Body of pancreas (tissue), 4 donors: ENCODE measurements around the gene JCAD. TPM values are rescaled to one million over a fixed set of nuclear protein-coding genes. Genes with fewer than 3 reads are reported as not detected.
"Not testable (repeated sequence)": the region's sequence is repeated elsewhere in the genome, so short reads cannot be mapped to it uniquely, and the experiment has no call there.

Source experiments
- ATAC-seq: fragments of 150-250 bp; one replicate; pipeline ENCODE4 v1.9.1; 2016
- DNase-seq, 4 donors: peaks; one replicate each; pipeline ENCODE4 v3.0.0-alpha.2; 2019
- H3K27ac ChIP-seq, 4 donors: fragments of 200-600 bp; sonication (generic); 1 replicate in 3 of 4; 2 replicates in 1 of 4; pipeline versions ENCODE4 v1.5.1 to v1.6.1; 2016 to 2019; ENCODE audit warnings: mild to moderate bottlenecking in 1 of 4, mixed read lengths in 1 of 4, moderate library complexity in 1 of 4
- H3K27me3 ChIP-seq, 2 donors: fragments of 200-600 bp; sonication (generic); one replicate each; pipeline ENCODE4 v1.6.0; 2016; ENCODE audit warnings: mild to moderate bottlenecking in 1 of 2
- H3K36me3 ChIP-seq, 2 donors: fragments of 200-600 bp; sonication (generic); replicated peaks in 1 of 2; 2 replicates each; pipeline ENCODE4 v1.5.1; 2016; ENCODE audit warnings: low read depth in 2 of 2; ENCODE audit not compliant: insufficient read depth in 1 of 2
- H3K4me1 ChIP-seq: fragments of 200-600 bp; sonication (generic); one replicate; pipeline ENCODE4 v1.6.0; 2016
- H3K4me3 ChIP-seq, 2 donors: fragments of 200-600 bp; sonication (generic); 1 replicate in 1 of 2; 2 replicates in 1 of 2; pipeline ENCODE4 v1.5.1; 2016 to 2019
- H3K9me3 ChIP-seq, 3 donors: fragments of 200-600 bp; sonication (generic); 1 replicate in 2 of 3; 2 replicates in 1 of 3; pipeline ENCODE4 v1.5.1; 2016
- POLR2A ChIP-seq, 3 donors: fragments of 450-650 bp; IDR thresholded peaks; one replicate each; pipeline ENCODE4 v1.6.1; 2016; ENCODE audit warnings: antibody characterized with exemption in 3 of 3, mild to moderate bottlenecking in 2 of 3
- WGBS, 2 donors: methylation state at CpG; one replicate each; pipeline ENCODE4 v1.1.5; 2017; 5-methylcytosine and 5-hydroxymethylcytosine counted together
- intact Hi-C: fragments of 100-400 bp; cut with DNase I; formaldehyde crosslinking; loops from one replicate; pipeline ENCODE4 v1.15.1; 2023
- total RNA-seq, 2 donors: library from RNA; depleted of rRNA; stranded (reverse); fragments of >200 nt; gene quantifications; one replicate each; pipeline ENCODE4 v1.1.0, GENCODE V29; 2016
- TF ChIP-seq, protein P1 (sequence below), 7 experiments: fragments of 450-650 bp in 4 of 7; fragments of 200-600 bp in 3 of 7; sonication (generic) in 3 of 7; IDR thresholded peaks; one replicate each; pipeline ENCODE4 v1.5.1; 2016 to 2019; ENCODE audit warnings: antibody characterized with exemption in 7 of 7

The JCAD gene
- total RNA-seq, 2 donors from 2014 or later = 15.3 to 22.4 TPM

GRCh38 chr10:30011396-30011795, 48.0 kb downstream of the JCAD start:
- intact Hi-C loops = no loop called here
- H3K27me3 ChIP-seq = no peaks in the 10 kb centered on the region
- DNase-seq = no peak
- no peak for ATAC-seq
- peaks cover 9% of the 10 kb centered on the region for H3K4me1 ChIP-seq
- H3K27ac ChIP-seq = no peak overlapping the region
- 65 to 66% methylated on average over 8 of the region's 8 CpGs for WGBS, 2 donors
- H3K36me3 ChIP-seq = no peaks in the 10 kb centered on the region
- H3K9me3 ChIP-seq = no peaks in the 10 kb centered on the region
- TF ChIP-seq, protein P1, sequence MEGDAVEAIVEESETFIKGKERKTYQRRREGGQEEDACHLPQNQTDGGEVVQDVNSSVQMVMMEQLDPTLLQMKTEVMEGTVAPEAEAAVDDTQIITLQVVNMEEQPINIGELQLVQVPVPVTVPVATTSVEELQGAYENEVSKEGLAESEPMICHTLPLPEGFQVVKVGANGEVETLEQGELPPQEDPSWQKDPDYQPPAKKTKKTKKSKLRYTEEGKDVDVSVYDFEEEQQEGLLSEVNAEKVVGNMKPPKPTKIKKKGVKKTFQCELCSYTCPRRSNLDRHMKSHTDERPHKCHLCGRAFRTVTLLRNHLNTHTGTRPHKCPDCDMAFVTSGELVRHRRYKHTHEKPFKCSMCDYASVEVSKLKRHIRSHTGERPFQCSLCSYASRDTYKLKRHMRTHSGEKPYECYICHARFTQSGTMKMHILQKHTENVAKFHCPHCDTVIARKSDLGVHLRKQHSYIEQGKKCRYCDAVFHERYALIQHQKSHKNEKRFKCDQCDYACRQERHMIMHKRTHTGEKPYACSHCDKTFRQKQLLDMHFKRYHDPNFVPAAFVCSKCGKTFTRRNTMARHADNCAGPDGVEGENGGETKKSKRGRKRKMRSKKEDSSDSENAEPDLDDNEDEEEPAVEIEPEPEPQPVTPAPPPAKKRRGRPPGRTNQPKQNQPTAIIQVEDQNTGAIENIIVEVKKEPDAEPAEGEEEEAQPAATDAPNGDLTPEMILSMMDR (IDR thresholded peaks at IDR 0.05) = no peak
- TF ChIP-seq POLR2A (IDR thresholded peaks at IDR 0.05) = no peak
- no peak overlapping the region for H3K4me3 ChIP-seq

DNA sequence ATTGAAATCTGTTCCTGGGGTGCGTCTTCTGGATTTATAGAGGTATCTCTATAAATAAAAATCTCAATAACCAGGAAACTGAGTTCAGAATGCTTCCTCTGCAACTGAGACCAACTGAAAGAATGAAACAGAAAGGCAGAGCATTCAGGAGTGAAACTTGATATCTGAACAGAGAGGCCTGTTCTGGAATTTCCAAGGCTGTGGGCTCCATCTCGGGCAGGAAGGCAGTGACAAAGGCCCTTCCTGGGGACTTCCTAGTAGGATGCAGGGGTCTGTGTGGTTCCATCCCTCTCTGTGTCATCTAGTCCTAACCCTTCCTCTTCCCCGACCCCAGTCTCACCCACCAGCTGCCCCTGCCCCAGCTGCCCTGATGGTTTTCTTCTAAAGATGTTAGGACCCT, 52.0 kb downstream of the JCAD start:
- no peaks in the 10 kb centered on the region for H3K36me3 ChIP-seq
- no peak overlapping the region for H3K27ac ChIP-seq
- H3K4me3 ChIP-seq = no peak overlapping the region
- no peaks in the 10 kb centered on the region for H3K27me3 ChIP-seq
- no peak for TF ChIP-seq POLR2A (IDR thresholded peaks at IDR 0.05)
- TF ChIP-seq, protein P1 (IDR thresholded peaks at IDR 0.05) = no peak
- no peaks in the 10 kb centered on the region for H3K9me3 ChIP-seq
- intact Hi-C loops = no loop called here
- 43 to 64% methylated on average over 3 of the region's 3 CpGs for WGBS, 2 donors
- ATAC-seq (no peak), DNase-seq (no peak)
- H3K4me1 ChIP-seq = peaks cover 4% of the 10 kb centered on the region

DNA sequence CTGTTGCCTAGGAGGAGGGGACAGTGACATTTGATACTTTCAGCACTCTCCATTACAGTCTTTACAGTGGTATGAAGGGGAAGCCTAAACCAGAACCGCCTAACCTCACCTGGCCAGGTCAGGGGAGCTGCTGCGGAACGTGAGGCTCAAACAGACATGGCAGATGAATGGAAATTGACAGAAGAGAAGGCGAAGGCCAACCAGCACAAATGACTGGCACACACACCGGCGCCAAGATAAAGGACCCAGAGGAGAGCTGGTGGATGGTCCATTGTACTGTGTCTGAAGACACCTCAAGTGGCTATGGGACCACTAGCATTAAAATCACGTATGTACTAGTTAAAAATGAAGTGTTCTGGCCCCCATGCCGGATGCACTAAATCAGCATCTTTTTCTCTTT, 53.0 kb downstream of the JCAD start:
- Histone ChIP-seq H3K4me1 (peaks cover 10% of the 10 kb centered on the region), H3K27me3 (no peaks in the 10 kb centered on the region), H3K9me3 (no peaks in the 10 kb centered on the region), H3K36me3 (no peaks in the 10 kb centered on the region), H3K4me3 (no peak overlapping the region), H3K27ac (no peak overlapping the region)
- intact Hi-C loops = no loop called here
- TF ChIP-seq, protein P1 (IDR thresholded peaks at IDR 0.05) = no peak
- no peak for TF ChIP-seq POLR2A (IDR thresholded peaks at IDR 0.05)
- 67 to 73% methylated on average over 8 of the region's 8 CpGs for WGBS, 2 donors
- no peak for DNase-seq
- ATAC-seq = no peak

GRCh38 chr10:30005116-30005515, 54.3 kb downstream of the JCAD start:
- ATAC-seq, intact Hi-C loops, H3K27ac ChIP-seq, H3K9me3 ChIP-seq, H3K27me3 ChIP-seq, DNase-seq, H3K36me3 ChIP-seq, H3K4me3 ChIP-seq: not testable (repeated sequence)
- peaks cover 19% of the 10 kb centered on the region for H3K4me1 ChIP-seq
- WGBS, 2 donors = 16 to 26% methylated on average over 1 of the region's 1 CpG

DNA sequence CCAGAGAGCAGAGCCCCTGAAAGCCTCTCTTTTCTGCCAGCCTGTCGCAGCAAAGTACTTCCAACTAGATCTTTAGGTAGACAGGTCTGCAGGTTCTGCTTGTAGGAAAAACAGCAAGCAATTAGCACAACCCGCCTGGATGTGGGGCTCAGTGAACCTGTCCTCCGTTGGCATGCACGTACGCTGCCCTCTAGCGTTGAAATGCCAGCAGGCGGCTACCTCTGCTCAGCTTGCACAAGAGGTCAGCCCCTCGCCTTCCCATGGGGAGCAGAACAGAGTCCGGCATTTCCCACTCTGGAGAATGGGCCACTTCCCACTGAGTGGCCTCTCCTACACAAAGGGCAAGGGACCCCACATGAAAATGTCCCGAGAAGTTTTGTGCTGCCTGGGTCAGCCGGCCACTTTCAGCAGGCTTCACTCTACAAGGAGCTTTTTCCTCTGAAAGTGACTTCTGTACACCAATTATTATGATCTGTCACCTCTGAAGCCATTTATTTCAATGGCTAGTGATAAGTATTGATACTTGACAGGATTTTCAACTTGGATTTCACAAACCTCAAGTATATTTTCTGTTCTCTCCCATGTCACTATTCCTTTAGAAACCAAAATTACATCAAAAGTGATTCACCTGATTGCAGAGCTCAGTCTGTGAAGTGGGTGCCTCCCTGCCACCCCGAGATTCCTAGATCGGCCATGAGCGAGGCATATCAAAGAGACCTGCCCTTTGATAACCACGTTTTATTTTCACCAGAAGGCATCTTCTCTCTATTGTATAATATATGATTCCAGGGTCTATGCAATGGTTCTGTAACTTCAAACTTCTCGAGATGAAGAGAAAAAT, 56.7 kb downstream of the JCAD start:
- ATAC-seq (peak; percentile 88), DNase-seq (peak; percentile 80 to 88 (median 86))
- Histone ChIP-seq H3K36me3 (no peaks in the 10 kb centered on the region), H3K4me1 (peaks cover 19% of the 10 kb centered on the region), H3K9me3 (no peaks in the 10 kb centered on the region), H3K4me3 (no peak overlapping the region), H3K27me3 (no peaks in the 10 kb centered on the region), H3K27ac (no peak overlapping the region)
- intact Hi-C loops = no loop called here
- 25 to 31% methylated on average over 13 to 16 of the region's 16 CpGs for WGBS, 2 donors
- no peak for TF ChIP-seq POLR2A (IDR thresholded peaks at IDR 0.05)
- TF ChIP-seq, protein P1 (IDR thresholded peaks at IDR 0.05) = peak; percentile 56 to 88 (median 76)
